ENCODE data around the gene RAPGEFL1.

- TF ChIP-seq ZNF274 (IDR thresholded peaks at IDR 0.05; ENCODE audit: low read depth, low read length), result no peak
- TF ChIP-seq YY1 (IDR thresholded peaks at IDR 0.05; ENCODE audit: insufficient read depth, insufficient read length), result no peak
- TF ChIP-seq SUZ12 (IDR thresholded peaks at IDR 0.05; ENCODE audit: extremely low read depth, insufficient read depth, insufficient read length), result no peak
Measured at GRCh38 chr17:40203131-40203530, 25.9 kb downstream of the RAPGEFL1 start.
